ENCODE measurements around the gene ITGB5. TPM values are rescaled to one million over a fixed set of nuclear protein-coding genes. Genes with fewer than 3 reads are reported as not detected.
A peak's percentile ranks its signal among the peaks of the same experiment; 100 is the strongest.

ITGB5 gene
- total and polyA plus RNA-seq, 4 experiments from 2014 or later, result 0.94 to 5.4 (median 3.4) TPM; not detected in 1

GRCh38 chr3:124780761-124781475 is 106.2 kb downstream of the ITGB5 start:
- peaks cover 0 to 4% (median 4%) of the 10 kb centered on the region in 4 donors for H3K4me1 Mint-ChIP-seq
- H3K4me3 Mint-ChIP-seq, result no peak overlapping the region
- peak overlapping the region in 1 of 7 donors; percentile 5 for H3K27ac Mint-ChIP-seq
- DNase-seq, result no peak
- Histone ChIP-seq H3K27me3 (ENCODE audit: insufficient read depth, low read length) (no peaks in the 10 kb centered on the region), H3K4me3 (ENCODE audit: low read length in 2 of 2) (no peak overlapping the region), H3K4me1 (ENCODE audit: insufficient read depth, low read length) (peaks cover 6% of the 10 kb centered on the region), H3K27ac (ENCODE audit: low read depth, low read length) (no peak overlapping the region), H3K36me3 (ENCODE audit: insufficient read depth, low read length) (no peaks in the 10 kb centered on the region), H3K9me3 (ENCODE audit: control insufficient read depth in 1 of 2, low read length in 2 of 2) (no peaks in the 10 kb centered on the region)
- H3K36me3 Mint-ChIP-seq, result no peaks in the 10 kb centered on the region
- peaks cover 3 to 6% of the 10 kb centered on the region in 2 donors for H3K27me3 Mint-ChIP-seq
- intact Hi-C loops (cut with micrococcal nuclease), result no loop called here
- H3K9me3 Mint-ChIP-seq, result peaks cover 0 to 4% (median 0%) of the 10 kb centered on the region in 8 donors
- ChIA-PET CTCF (ENCODE audit: partially characterized antibody) (interaction anchor here (3.9 kb wide), 1 partner anchor 21 kb away, joined by 23 read pairs; no protein-coding TSS in a partner anchor), POLR2A (ENCODE audit: partially characterized antibody) (no interaction called here)

GRCh38 chr3:124780356-124780755 is 106.8 kb downstream of the ITGB5 start:
- DNase-seq, result no peak
- intact Hi-C loops (cut with micrococcal nuclease), result no loop called here
- peaks cover 0 to 4% (median 0%) of the 10 kb centered on the region in 8 donors for H3K9me3 Mint-ChIP-seq
- Histone ChIP-seq H3K27me3 (ENCODE audit: insufficient read depth, low read length) (no peaks in the 10 kb centered on the region), H3K27ac (ENCODE audit: low read depth, low read length) (no peak overlapping the region), H3K36me3 (ENCODE audit: insufficient read depth, low read length) (no peaks in the 10 kb centered on the region), H3K4me1 (ENCODE audit: insufficient read depth, low read length) (peaks cover 6% of the 10 kb centered on the region), H3K4me3 (ENCODE audit: low read length in 2 of 2) (no peak overlapping the region), H3K9me3 (ENCODE audit: control insufficient read depth in 1 of 2, low read length in 2 of 2) (no peaks in the 10 kb centered on the region)
- no peaks in the 10 kb centered on the region for H3K36me3 Mint-ChIP-seq
- peaks cover 0 to 4% (median 4%) of the 10 kb centered on the region in 4 donors for H3K4me1 Mint-ChIP-seq
- H3K27ac Mint-ChIP-seq, result no peak overlapping the region
- H3K4me3 Mint-ChIP-seq, result no peak overlapping the region
- H3K27me3 Mint-ChIP-seq, result peaks cover 3 to 6% of the 10 kb centered on the region in 2 donors
- ChIA-PET POLR2A (ENCODE audit: partially characterized antibody) (no interaction called here), CTCF (ENCODE audit: partially characterized antibody) (interaction anchor here (3.9 kb wide), 1 partner anchor 20 kb away, joined by 23 read pairs; no protein-coding TSS in a partner anchor)

- Histone ChIP-seq H3K36me3 (ENCODE audit: insufficient read depth, low read length) (no peaks in the 10 kb centered on the region), H3K9me3 (ENCODE audit: control insufficient read depth in 1 of 2, low read length in 2 of 2) (no peaks in the 10 kb centered on the region), H3K27me3 (ENCODE audit: insufficient read depth, low read length) (no peaks in the 10 kb centered on the region), H3K4me3 (ENCODE audit: low read length in 2 of 2) (no peak overlapping the region), H3K4me1 (ENCODE audit: insufficient read depth, low read length) (peaks cover 6% of the 10 kb centered on the region), H3K27ac (ENCODE audit: low read depth, low read length) (no peak overlapping the region)
- ChIA-PET CTCF (ENCODE audit: partially characterized antibody) (interaction anchor here (1.3 to 3.9 kb wide), 2 partner anchors 20 to 121 kb away, joined by 4 to 23 read pairs; no protein-coding TSS in a partner anchor), POLR2A (ENCODE audit: partially characterized antibody) (no interaction called here)
- Mint-ChIP-seq H3K36me3 (no peaks in the 10 kb centered on the region), H3K27ac (no peak overlapping the region), H3K4me1 (peaks cover 0 to 4% (median 4%) of the 10 kb centered on the region in 4 donors), H3K4me3 (no peak overlapping the region), H3K9me3 (peaks cover 0 to 4% (median 0%) of the 10 kb centered on the region in 8 donors), H3K27me3 (peaks cover 5 to 6% of the 10 kb centered on the region in 2 donors)
- intact Hi-C loops (cut with micrococcal nuclease), result no loop called here
- DNase-seq, result no peak
Observed at GRCh38 chr3:124779751-124780191, 107.4 kb downstream of the ITGB5 start.

GRCh38 chr3:124779116-124779515 is 108.0 kb downstream of the ITGB5 start:
- H3K36me3 Mint-ChIP-seq, result no peaks in the 10 kb centered on the region
- H3K4me1 Mint-ChIP-seq, result peaks cover 0 to 4% (median 4%) of the 10 kb centered on the region in 4 donors
- no peak overlapping the region for H3K27ac Mint-ChIP-seq
- H3K9me3 Mint-ChIP-seq, result peaks cover 0 to 4% (median 0%) of the 10 kb centered on the region in 8 donors
- peaks cover 5 to 6% of the 10 kb centered on the region in 2 donors for H3K27me3 Mint-ChIP-seq
- no peak overlapping the region for H3K27ac ChIP-seq (ENCODE audit: low read depth, low read length)
- H3K9me3 ChIP-seq (ENCODE audit: control insufficient read depth in 1 of 2, low read length in 2 of 2), result no peaks in the 10 kb centered on the region
- no peak overlapping the region for H3K4me3 ChIP-seq (ENCODE audit: low read length in 2 of 2)
- POLR2A ChIA-PET (ENCODE audit: partially characterized antibody), result no interaction called here
- peaks cover 6% of the 10 kb centered on the region for H3K4me1 ChIP-seq (ENCODE audit: insufficient read depth, low read length)
- no peaks in the 10 kb centered on the region for H3K36me3 ChIP-seq (ENCODE audit: insufficient read depth, low read length)
- no peaks in the 10 kb centered on the region for H3K27me3 ChIP-seq (ENCODE audit: insufficient read depth, low read length)
- intact Hi-C loops (cut with micrococcal nuclease), result no loop called here
- no peak for DNase-seq
- H3K4me3 Mint-ChIP-seq, result no peak overlapping the region
- CTCF ChIA-PET (ENCODE audit: partially characterized antibody), result interaction anchor here (1.3 to 3.9 kb wide), 2 partner anchors 19 to 122 kb away, joined by 4 to 23 read pairs; no protein-coding TSS in a partner anchor

GRCh38 chr3:124777762-124778470 is 109.2 kb downstream of the ITGB5 start:
- no peaks in the 10 kb centered on the region for H3K36me3 ChIP-seq (ENCODE audit: insufficient read depth, low read length)
- Mint-ChIP-seq H3K4me3 (no peak overlapping the region), H3K27me3 (peaks cover 5 to 8% of the 10 kb centered on the region in 2 donors), H3K9me3 (peaks cover 0 to 4% (median 0%) of the 10 kb centered on the region in 8 donors), H3K27ac (no peak overlapping the region), H3K4me1 (peaks cover 0 to 4% (median 4%) of the 10 kb centered on the region in 4 donors), H3K36me3 (no peaks in the 10 kb centered on the region)
- no peak overlapping the region for H3K4me3 ChIP-seq (ENCODE audit: low read length in 2 of 2)
- DNase-seq, result no peak
- intact Hi-C loops (cut with micrococcal nuclease), result no loop called here
- ChIA-PET CTCF (ENCODE audit: partially characterized antibody) (interaction anchor here (3.9 kb wide), 1 partner anchor 18 kb away, joined by 23 read pairs; no protein-coding TSS in a partner anchor), POLR2A (ENCODE audit: partially characterized antibody) (no interaction called here)
- H3K9me3 ChIP-seq (ENCODE audit: control insufficient read depth in 1 of 2, low read length in 2 of 2), result no peaks in the 10 kb centered on the region
- peaks cover 6% of the 10 kb centered on the region for H3K4me1 ChIP-seq (ENCODE audit: insufficient read depth, low read length)
- no peak overlapping the region for H3K27ac ChIP-seq (ENCODE audit: low read depth, low read length)
- H3K27me3 ChIP-seq (ENCODE audit: insufficient read depth, low read length), result no peaks in the 10 kb centered on the region

GRCh38 chr3:124776856-124777255 is 110.3 kb downstream of the ITGB5 start:
- intact Hi-C loops (cut with micrococcal nuclease), result no loop called here

GRCh38 chr3:124775877-124776276 is 111.3 kb downstream of the ITGB5 start:
- POLR2A ChIA-PET (ENCODE audit: partially characterized antibody), result no interaction called here
- Histone ChIP-seq H3K9me3 (ENCODE audit: control insufficient read depth in 1 of 2, low read length in 2 of 2) (no peaks in the 10 kb centered on the region), H3K4me3 (ENCODE audit: low read length in 2 of 2) (no peak overlapping the region), H3K36me3 (ENCODE audit: insufficient read depth, low read length) (no peaks in the 10 kb centered on the region), H3K4me1 (ENCODE audit: insufficient read depth, low read length) (peaks cover 5% of the 10 kb centered on the region), H3K27me3 (ENCODE audit: insufficient read depth, low read length) (peaks cover 3% of the 10 kb centered on the region), H3K27ac (ENCODE audit: low read depth, low read length) (no peak overlapping the region)
- no peak overlapping the region for H3K27ac Mint-ChIP-seq
- H3K36me3 Mint-ChIP-seq, result no peaks in the 10 kb centered on the region
- DNase-seq, result no peak
- CTCF ChIA-PET (ENCODE audit: partially characterized antibody), result no interaction called here
- peaks cover 0 to 2% (median 0%) of the 10 kb centered on the region in 8 donors for H3K9me3 Mint-ChIP-seq
- H3K27me3 Mint-ChIP-seq, result peaks cover 7 to 14% of the 10 kb centered on the region in 2 donors
- H3K4me3 Mint-ChIP-seq, result no peak overlapping the region
- peaks cover 0 to 4% (median 3%) of the 10 kb centered on the region in 4 donors for H3K4me1 Mint-ChIP-seq
- intact Hi-C loops (cut with micrococcal nuclease), result no loop called here

More at GRCh38 chr3:124776856-124777255, 110.3 kb downstream of the ITGB5 start:
- H3K4me1 ChIP-seq (ENCODE audit: insufficient read depth, low read length), result peaks cover 6% of the 10 kb centered on the region
- no peaks in the 10 kb centered on the region for H3K9me3 ChIP-seq (ENCODE audit: control insufficient read depth in 1 of 2, low read length in 2 of 2)
- no peak overlapping the region for H3K27ac ChIP-seq (ENCODE audit: low read depth, low read length)
- Mint-ChIP-seq H3K4me1 (peaks cover 0 to 4% (median 4%) of the 10 kb centered on the region in 4 donors), H3K9me3 (peaks cover 0 to 2% (median 0%) of the 10 kb centered on the region in 8 donors), H3K4me3 (no peak overlapping the region), H3K36me3 (no peaks in the 10 kb centered on the region), H3K27ac (no peak overlapping the region), H3K27me3 (peaks cover 5 to 14% of the 10 kb centered on the region in 2 donors)
- H3K27me3 ChIP-seq (ENCODE audit: insufficient read depth, low read length), result no peaks in the 10 kb centered on the region
- POLR2A ChIA-PET (ENCODE audit: partially characterized antibody), result no interaction called here
- H3K36me3 ChIP-seq (ENCODE audit: insufficient read depth, low read length), result no peaks in the 10 kb centered on the region
- no peak overlapping the region for H3K4me3 ChIP-seq (ENCODE audit: low read length in 2 of 2)
- DNase-seq, result no peak
- CTCF ChIA-PET (ENCODE audit: partially characterized antibody), result interaction anchor here (3.9 kb wide), 1 partner anchor 17 kb away, joined by 23 read pairs; no protein-coding TSS in a partner anchor

Data from CD4-positive, alpha-beta memory T cell (primary cell).